ENCODE measurements around the gene STK32B. TPM values are rescaled to one million over a fixed set of nuclear protein-coding genes. Genes with fewer than 3 reads are reported as not detected.

STK32B gene
- total and polyA plus RNA-seq, 2 donors (not counting 3 experiments of a cell fraction or from before 2014, with no cell fraction given) = 5.6 to 7.8 TPM

DNA sequence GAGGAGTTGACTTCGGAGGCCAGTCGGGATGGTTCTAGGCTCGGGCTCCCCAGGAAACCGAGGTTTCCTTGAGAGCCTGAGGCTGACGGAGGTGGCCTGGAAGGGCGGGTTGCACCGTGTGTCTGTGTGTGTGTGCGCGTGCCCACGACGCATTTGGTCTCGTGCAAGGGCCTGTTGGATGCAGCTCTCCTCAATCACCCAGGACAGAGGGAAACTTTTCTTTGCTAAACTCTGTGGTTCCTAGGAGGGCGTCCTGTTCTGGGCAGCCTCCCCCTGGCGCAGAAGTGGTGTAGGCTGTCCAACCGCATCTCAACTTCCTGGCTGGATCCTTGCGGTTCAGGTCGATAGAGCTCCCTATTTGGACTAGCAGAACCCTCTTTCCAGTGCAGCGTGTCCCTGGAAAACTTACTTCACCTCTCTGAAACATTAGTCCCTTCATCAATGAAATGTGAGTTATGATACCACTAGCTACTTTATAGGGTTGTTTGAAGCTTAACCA, 973 bp downstream of the STK32B start:
- H3K36me3 ChIP-seq (ENCODE audit: control insufficient read depth in 2 of 2, extremely low read depth in 1 of 2, insufficient read depth in 2 of 2, low read length in 2 of 2) = no peaks in the 10 kb centered on the region
- no peaks in the 10 kb centered on the region for H3K9me1 ChIP-seq (replicated peaks; ENCODE audit: control insufficient read depth, extremely low read depth, insufficient read depth, low read length)
- ChIA-PET CTCF (interaction anchor here (1.2 to 4.2 kb wide), 9 partner anchors 10 to 760 kb away, joined by 3 to 65 read pairs (median 9); no protein-coding TSS in a partner anchor), POLR2A (interaction anchor here (0.6 kb wide), 1 partner anchor 386 kb away, joined by 3 read pairs; no protein-coding TSS in a partner anchor)
- H3K27ac ChIP-seq (ENCODE audit: insufficient read depth, low read depth, low read length) = no peak overlapping the region
- TF ChIP-seq FOS (IDR thresholded peaks at IDR 0.05; ENCODE audit: borderline replicate concordance, insufficient read depth, low read length) (no peak), EZH2 (IDR thresholded peaks at IDR 0.05; ENCODE audit: borderline replicate concordance, low read depth, low read length, severe bottlenecking) (peak; percentile 12)
- no TSS peak for BruUV-seq (replicated peaks)
- no peak for DNase-seq (ENCODE audit: low read depth, low spot score)
- no peaks in the 10 kb centered on the region for H3K9me3 ChIP-seq (replicated peaks; ENCODE audit: control insufficient read depth, insufficient read depth, low read length)
- H3K79me2 ChIP-seq (ENCODE audit: control insufficient read depth, insufficient read depth, low read length) = no peaks in the 10 kb centered on the region
- H3K4me3 ChIP-seq (replicated peaks in 1 of 3; ENCODE audit: insufficient read depth in 1 of 3, low read depth in 1 of 3, low read length in 3 of 3) = peak overlapping the region in 2 of 3 experiments; percentile 46 to 64
- H3K27me3 ChIP-seq (ENCODE audit: control insufficient read depth in 2 of 2, insufficient read depth in 2 of 2, low read length in 2 of 2) = no peaks in the 10 kb centered on the region
- FAIRE-seq = no peak
- H3K4me1 ChIP-seq (ENCODE audit: control insufficient read depth, extremely low read depth, insufficient read depth, low read length) = peaks cover 12% of the 10 kb centered on the region
- peak overlapping the region; percentile 83 for H3K4me2 ChIP-seq (ENCODE audit: insufficient read depth, low read length)
- dilution Hi-C loops (cut with MboI; ENCODE audit: extremely low pct_ligation_motif_present, low sequenced_read_pairs) (no loop called here), intact Hi-C loops (cut with micrococcal nuclease) (loop anchor here (5.0 kb wide), 1 partner anchor 345 kb away; no protein-coding TSS in a partner anchor)
- H3K9ac ChIP-seq (replicated peaks; ENCODE audit: extremely low read depth, insufficient read depth, low read length) = no peak overlapping the region
- peak overlapping the region; percentile 84 for H2AFZ ChIP-seq (ENCODE audit: low read depth, low read length)
- no peaks in the 10 kb centered on the region for H4K20me1 ChIP-seq (replicated peaks; ENCODE audit: control insufficient read depth, extremely low read depth, insufficient read depth, low read length)

DNA sequence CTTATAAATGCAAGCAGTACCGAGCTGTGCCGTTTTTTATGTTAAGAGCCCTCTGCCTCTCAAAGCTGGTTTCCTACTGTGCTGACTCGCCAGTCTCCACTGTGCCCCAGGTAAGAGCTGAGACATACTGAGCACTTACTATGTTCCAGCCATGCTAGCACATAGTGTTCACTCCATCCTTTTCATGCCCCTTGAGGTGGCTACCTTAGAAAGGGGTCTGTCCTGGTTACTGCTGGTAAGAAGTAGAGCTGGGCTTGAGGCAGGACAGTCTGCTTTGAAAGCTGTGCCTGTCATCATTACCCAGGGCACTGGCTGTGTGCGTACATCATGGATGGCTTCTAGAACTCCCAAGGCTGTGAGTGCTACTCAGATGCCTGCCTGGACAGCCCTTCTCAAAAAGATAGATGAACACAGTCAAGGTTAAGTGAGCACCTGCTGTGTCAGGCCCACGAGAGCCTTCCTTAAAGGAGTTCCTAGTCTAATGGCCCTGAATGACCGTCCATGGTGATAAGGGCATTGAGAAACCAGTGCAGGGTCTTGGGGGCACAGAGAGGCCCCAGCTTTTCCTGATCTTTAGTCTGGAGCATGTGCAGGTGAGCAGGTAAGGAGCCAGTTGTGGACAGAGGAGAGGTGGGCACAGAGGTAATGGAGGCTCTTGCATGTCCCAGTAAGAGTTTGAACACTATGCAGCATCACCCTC, 1.6 kb downstream of the STK32B start:
- TSS peak; percentile 21 for BruUV-seq (replicated peaks)
- no peaks in the 10 kb centered on the region for H3K36me3 ChIP-seq (ENCODE audit: control insufficient read depth in 2 of 2, extremely low read depth in 1 of 2, insufficient read depth in 2 of 2, low read length in 2 of 2)
- no peaks in the 10 kb centered on the region for H3K27me3 ChIP-seq (ENCODE audit: control insufficient read depth in 2 of 2, insufficient read depth in 2 of 2, low read length in 2 of 2)
- ChIA-PET CTCF (interaction anchor here (1.2 to 4.2 kb wide), 4 partner anchors 16 to 407 kb away, joined by 3 to 65 read pairs (median 30); no protein-coding TSS in a partner anchor), POLR2A (interaction anchor here (0.6 kb wide), 1 partner anchor 386 kb away, joined by 3 read pairs; no protein-coding TSS in a partner anchor)
- H2AFZ ChIP-seq (ENCODE audit: low read depth, low read length) = no peak overlapping the region
- H3K9ac ChIP-seq (replicated peaks; ENCODE audit: extremely low read depth, insufficient read depth, low read length) = no peak overlapping the region
- FAIRE-seq (no peak), DNase-seq (ENCODE audit: low read depth, low spot score) (no peak)
- no peak overlapping the region for H3K4me2 ChIP-seq (ENCODE audit: insufficient read depth, low read length)
- no peaks in the 10 kb centered on the region for H4K20me1 ChIP-seq (replicated peaks; ENCODE audit: control insufficient read depth, extremely low read depth, insufficient read depth, low read length)
- no peak overlapping the region for H3K27ac ChIP-seq (ENCODE audit: insufficient read depth, low read depth, low read length)
- no peak overlapping the region for H3K4me3 ChIP-seq (replicated peaks in 1 of 3; ENCODE audit: insufficient read depth in 1 of 3, low read depth in 1 of 3, low read length in 3 of 3)
- no peaks in the 10 kb centered on the region for H3K9me3 ChIP-seq (replicated peaks; ENCODE audit: control insufficient read depth, insufficient read depth, low read length)
- TF ChIP-seq JUN (IDR thresholded peaks at IDR 0.05; ENCODE audit: borderline replicate concordance, insufficient read depth, insufficient read length, low read depth) (no peak), POLR2AphosphoS5 (IDR thresholded peaks at IDR 0.05; ENCODE audit: insufficient read depth, low read depth, low read length) (no peak), EZH2 (IDR thresholded peaks at IDR 0.05; ENCODE audit: borderline replicate concordance, low read depth, low read length, severe bottlenecking) (no peak), FOS (IDR thresholded peaks at IDR 0.05; ENCODE audit: borderline replicate concordance, insufficient read depth, low read length) (no peak)
- TF ChIP-seq, protein P1, sequence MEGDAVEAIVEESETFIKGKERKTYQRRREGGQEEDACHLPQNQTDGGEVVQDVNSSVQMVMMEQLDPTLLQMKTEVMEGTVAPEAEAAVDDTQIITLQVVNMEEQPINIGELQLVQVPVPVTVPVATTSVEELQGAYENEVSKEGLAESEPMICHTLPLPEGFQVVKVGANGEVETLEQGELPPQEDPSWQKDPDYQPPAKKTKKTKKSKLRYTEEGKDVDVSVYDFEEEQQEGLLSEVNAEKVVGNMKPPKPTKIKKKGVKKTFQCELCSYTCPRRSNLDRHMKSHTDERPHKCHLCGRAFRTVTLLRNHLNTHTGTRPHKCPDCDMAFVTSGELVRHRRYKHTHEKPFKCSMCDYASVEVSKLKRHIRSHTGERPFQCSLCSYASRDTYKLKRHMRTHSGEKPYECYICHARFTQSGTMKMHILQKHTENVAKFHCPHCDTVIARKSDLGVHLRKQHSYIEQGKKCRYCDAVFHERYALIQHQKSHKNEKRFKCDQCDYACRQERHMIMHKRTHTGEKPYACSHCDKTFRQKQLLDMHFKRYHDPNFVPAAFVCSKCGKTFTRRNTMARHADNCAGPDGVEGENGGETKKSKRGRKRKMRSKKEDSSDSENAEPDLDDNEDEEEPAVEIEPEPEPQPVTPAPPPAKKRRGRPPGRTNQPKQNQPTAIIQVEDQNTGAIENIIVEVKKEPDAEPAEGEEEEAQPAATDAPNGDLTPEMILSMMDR (IDR thresholded peaks at IDR 0.05; ENCODE audit: extremely low read depth in 1 of 2, insufficient read depth in 1 of 2, low read depth in 1 of 2, low read length in 2 of 2) = no peak
- TF ChIP-seq, protein P2, sequence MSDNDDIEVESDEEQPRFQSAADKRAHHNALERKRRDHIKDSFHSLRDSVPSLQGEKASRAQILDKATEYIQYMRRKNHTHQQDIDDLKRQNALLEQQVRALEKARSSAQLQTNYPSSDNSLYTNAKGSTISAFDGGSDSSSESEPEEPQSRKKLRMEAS (IDR thresholded peaks at IDR 0.05; ENCODE audit: insufficient read depth, insufficient read length) = no peak
- dilution Hi-C loops (cut with MboI; ENCODE audit: extremely low pct_ligation_motif_present, low sequenced_read_pairs) = no loop called here
- no peaks in the 10 kb centered on the region for H3K9me1 ChIP-seq (replicated peaks; ENCODE audit: control insufficient read depth, extremely low read depth, insufficient read depth, low read length)
- intact Hi-C loops (cut with micrococcal nuclease) = loop anchor here (5.0 kb wide), 1 partner anchor 344 kb away; no protein-coding TSS in a partner anchor
- H3K79me2 ChIP-seq (ENCODE audit: control insufficient read depth, insufficient read depth, low read length) = no peaks in the 10 kb centered on the region
- peaks cover 12% of the 10 kb centered on the region for H3K4me1 ChIP-seq (ENCODE audit: control insufficient read depth, extremely low read depth, insufficient read depth, low read length)

Data from endothelial cell of umbilical vein (primary cell).